GM12891 (cell line): Measurements from ENCODE around the gene RNU2-63P.

ENCODE experiments used
- PAX5 ChIP-seq: IDR thresholded peaks from 2 replicates; pipeline ENCODE4 v1.6.1; 2011; ENCODE audit warnings: low read length, moderate library complexity, mild to moderate bottlenecking; ENCODE audit not compliant: insufficient read depth, severe bottlenecking
- POLR2A ChIP-seq: IDR thresholded peaks from 2 replicates; pipeline ENCODE4 v1.6.1; 2011; ENCODE audit warnings: low read depth, low read length, control low read depth
- POLR2AphosphoS5 ChIP-seq: IDR thresholded peaks from 2 replicates; pipeline ENCODE4 v1.6.1; 2011; ENCODE audit warnings: low read depth, low read length, control low read depth

GRCh38 chr2:88002359-88002707 lies 14.0 kb downstream of the RNU2-63P start:
- TF ChIP-seq POLR2A (no peak), POLR2AphosphoS5 (no peak), PAX5 (no peak)
